ENCODE measurements around the gene C1QL1.

Gene C1QL1

GRCh38 chr17:44989552-44990138 is 21.5 kb upstream of the C1QL1 start:
- H3K4me3 ChIP-seq (replicated peaks in 1 of 2; ENCODE audit: low read depth in 2 of 2, low read length in 2 of 2): no peak overlapping the region
- DNase-seq (ENCODE audit: low read depth in 2 of 2): no peak
- no peak for TF ChIP-seq CTCF (IDR thresholded peaks at IDR 0.05; ENCODE audit: low read depth, low read length)

GRCh38 chr17:44988044-44988942 is 20.2 kb upstream of the C1QL1 start:
- DNase-seq (ENCODE audit: low read depth in 2 of 2): no peak
- H3K4me3 ChIP-seq (replicated peaks in 1 of 2; ENCODE audit: low read depth in 2 of 2, low read length in 2 of 2): no peak overlapping the region
- TF ChIP-seq CTCF (IDR thresholded peaks at IDR 0.05; ENCODE audit: low read depth, low read length): no peak

GRCh38 chr17:44983563-44983962 is 15.5 kb upstream of the C1QL1 start:
- H3K4me3 ChIP-seq (replicated peaks in 1 of 2; ENCODE audit: low read depth in 2 of 2, low read length in 2 of 2): no peak overlapping the region
- TF ChIP-seq CTCF (IDR thresholded peaks at IDR 0.05; ENCODE audit: low read depth, low read length): no peak
- no peak for DNase-seq (ENCODE audit: low read depth in 2 of 2)

GRCh38 chr17:44982113-44982702 is 14.1 kb upstream of the C1QL1 start:
- TF ChIP-seq CTCF (IDR thresholded peaks at IDR 0.05; ENCODE audit: low read depth, low read length): no peak
- no peak for DNase-seq (ENCODE audit: low read depth in 2 of 2)
- H3K4me3 ChIP-seq (replicated peaks in 1 of 2; ENCODE audit: low read depth in 2 of 2, low read length in 2 of 2): no peak overlapping the region

GRCh38 chr17:44981221-44981968 is 13.3 kb upstream of the C1QL1 start:
- H3K4me3 ChIP-seq (replicated peaks in 1 of 2; ENCODE audit: low read depth in 2 of 2, low read length in 2 of 2): no peak overlapping the region
- DNase-seq (ENCODE audit: low read depth in 2 of 2): peak; percentile 47 to 58
- no peak for TF ChIP-seq CTCF (IDR thresholded peaks at IDR 0.05; ENCODE audit: low read depth, low read length)

- H3K4me3 ChIP-seq (replicated peaks in 1 of 2; ENCODE audit: low read depth in 2 of 2, low read length in 2 of 2): no peak overlapping the region
- DNase-seq (ENCODE audit: low read depth in 2 of 2): no peak
- no peak for TF ChIP-seq CTCF (IDR thresholded peaks at IDR 0.05; ENCODE audit: low read depth, low read length)
These were observed 11.4 kb upstream of the C1QL1 start for GRCh38 chr17:44979426-44979995.
